ENCODE data around the gene TEAD3.

- TF ChIP-seq POLR2A (IDR thresholded peaks at IDR 0.05) (no peak), EP300 (IDR thresholded peaks at IDR 0.05) (no peak), CTCF (IDR thresholded peaks at IDR 0.05) (no peak)
Measured at GRCh38 chr6:35491558-35492257, 5.2 kb downstream of the TEAD3 start.
